22Rv1 (cell line): ENCODE results near the gene MN1.

ENCODE experiments used
- ZFX ChIP-seq: fragments of 450-650 bp; IDR thresholded peaks from 2 replicates; pipeline ENCODE4 v1.6.1; 2017; ENCODE audit warnings: antibody characterized with exemption, borderline replicate concordance
- TF ChIP-seq, protein P1 (sequence below): fragments of 450-650 bp; IDR thresholded peaks from 2 replicates; pipeline ENCODE4 v1.5.1; 2017; ENCODE audit warnings: mild to moderate bottlenecking

DNA sequence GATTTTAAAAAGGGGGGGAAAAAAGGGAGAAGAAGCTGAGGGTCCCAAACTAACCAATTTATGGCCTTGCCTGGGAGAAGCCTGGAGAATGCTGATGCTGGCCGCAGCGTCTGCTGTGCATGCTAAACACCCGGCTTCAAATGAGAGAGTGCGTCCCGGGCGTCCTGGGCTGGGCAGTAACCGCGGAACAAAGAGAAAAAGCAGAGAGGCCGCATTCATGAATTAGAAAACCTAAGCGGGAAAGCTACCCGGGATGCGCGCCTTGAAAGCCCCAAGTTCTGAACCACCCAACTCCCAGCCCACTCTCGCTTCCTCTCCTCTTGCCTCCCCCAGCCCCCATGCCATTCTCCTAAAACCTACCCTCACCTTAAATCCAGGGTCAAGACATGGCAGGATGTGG, 6.5 kb downstream of the MN1 start:
- TF ChIP-seq, protein P1, sequence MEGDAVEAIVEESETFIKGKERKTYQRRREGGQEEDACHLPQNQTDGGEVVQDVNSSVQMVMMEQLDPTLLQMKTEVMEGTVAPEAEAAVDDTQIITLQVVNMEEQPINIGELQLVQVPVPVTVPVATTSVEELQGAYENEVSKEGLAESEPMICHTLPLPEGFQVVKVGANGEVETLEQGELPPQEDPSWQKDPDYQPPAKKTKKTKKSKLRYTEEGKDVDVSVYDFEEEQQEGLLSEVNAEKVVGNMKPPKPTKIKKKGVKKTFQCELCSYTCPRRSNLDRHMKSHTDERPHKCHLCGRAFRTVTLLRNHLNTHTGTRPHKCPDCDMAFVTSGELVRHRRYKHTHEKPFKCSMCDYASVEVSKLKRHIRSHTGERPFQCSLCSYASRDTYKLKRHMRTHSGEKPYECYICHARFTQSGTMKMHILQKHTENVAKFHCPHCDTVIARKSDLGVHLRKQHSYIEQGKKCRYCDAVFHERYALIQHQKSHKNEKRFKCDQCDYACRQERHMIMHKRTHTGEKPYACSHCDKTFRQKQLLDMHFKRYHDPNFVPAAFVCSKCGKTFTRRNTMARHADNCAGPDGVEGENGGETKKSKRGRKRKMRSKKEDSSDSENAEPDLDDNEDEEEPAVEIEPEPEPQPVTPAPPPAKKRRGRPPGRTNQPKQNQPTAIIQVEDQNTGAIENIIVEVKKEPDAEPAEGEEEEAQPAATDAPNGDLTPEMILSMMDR: no peak
- no peak for TF ChIP-seq ZFX
